ENCODE results near the gene NLRP5. TPM values are rescaled to one million over a fixed set of nuclear protein-coding genes. Genes with fewer than 3 reads are reported as not detected.

Gene NLRP5
- polyA plus RNA-seq, 1 of the 3 experiments (the other 2 are of a cell fraction): not detected

- H3K36me3 ChIP-seq (replicated peaks in 1 of 2; ENCODE audit: control insufficient read depth in 1 of 2, insufficient read depth in 2 of 2, low read length in 1 of 2): no peaks in the 10 kb centered on the region
- H4K20me1 ChIP-seq (ENCODE audit: insufficient read depth): no peaks in the 10 kb centered on the region
- H3K79me2 ChIP-seq (ENCODE audit: insufficient read depth): no peaks in the 10 kb centered on the region
- H3K9ac ChIP-seq: no peak overlapping the region
- H3F3A ChIP-seq (replicated peaks; ENCODE audit: insufficient read depth): no peaks in the 10 kb centered on the region
- H2AFZ ChIP-seq (ENCODE audit: low read depth): no peak overlapping the region
- DNase-seq: no peak
- peaks cover 14% of the 10 kb centered on the region; the same call in 1 of the 2 replicates for H3K27me3 ChIP-seq (ENCODE audit: insufficient read depth)
- H3K9me3 ChIP-seq: no peaks in the 10 kb centered on the region
- H3K27ac ChIP-seq (ENCODE audit: low read depth in 2 of 2, low read length in 1 of 2): no peak overlapping the region
- TF ChIP-seq TCF12 (IDR thresholded peaks at IDR 0.05) (no peak), MEF2A (IDR thresholded peaks at IDR 0.05; ENCODE audit: borderline replicate concordance, low read depth) (no peak), FOXJ3 (CRISPR knock-in tag; IDR thresholded peaks at IDR 0.05) (no peak), USF1 (IDR thresholded peaks at IDR 0.05; ENCODE audit: borderline replicate concordance, low read depth) (no peak), RAD21 (IDR thresholded peaks at IDR 0.05; ENCODE audit: low read length) (no peak), JUND (IDR thresholded peaks at IDR 0.05) (no peak), USF2 (IDR thresholded peaks at IDR 0.05; ENCODE audit: borderline replicate concordance, low read depth, low read length) (no peak), PBX3 (IDR thresholded peaks at IDR 0.05) (no peak), EP300 (IDR thresholded peaks at IDR 0.05; ENCODE audit: borderline replicate concordance in 1 of 2, low read depth in 1 of 2, low read length in 1 of 2) (no peak), FOXM1 (IDR thresholded peaks at IDR 0.05; ENCODE audit: low read depth) (no peak), POLR2AphosphoS5 (IDR thresholded peaks at IDR 0.05; ENCODE audit: low read depth, low read length) (no peak), SMC3 (IDR thresholded peaks at IDR 0.05; ENCODE audit: low read depth, low read length) (no peak), CTCF (IDR thresholded peaks at IDR 0.05) (no peak), SIN3A (IDR thresholded peaks at IDR 0.05; ENCODE audit: borderline replicate concordance, low read depth, low read length) (no peak), MAX (IDR thresholded peaks at IDR 0.05; ENCODE audit: low read depth) (no peak), ELF1 (IDR thresholded peaks at IDR 0.05) (no peak), IRF3 (IDR thresholded peaks at IDR 0.05; ENCODE audit: low read depth, low read length) (no peak), EZH2phosphoT487 (IDR thresholded peaks at IDR 0.05; ENCODE audit: borderline replicate concordance, low read depth) (no peak), REST (IDR thresholded peaks at IDR 0.05; ENCODE audit: low read depth, low read length) (no peak), GATA2 (CRISPR knock-in tag; IDR thresholded peaks at IDR 0.05) (no peak)
- no peaks in the 10 kb centered on the region for H3K9me2 ChIP-seq
- ChIA-PET POLR2A (no interaction called here), CTCF (no interaction called here)
- no peaks in the 10 kb centered on the region for H3K4me1 ChIP-seq (ENCODE audit: control insufficient read depth in 1 of 2, insufficient read depth in 2 of 2, low read depth in 1 of 2, low read length in 1 of 2)
- H3K4me2 ChIP-seq: no peak overlapping the region
- no peak overlapping the region for H3K4me3 ChIP-seq (ENCODE audit: low read depth in 2 of 2, low read length in 1 of 2)
- 21% methylated on average over 15 of the region's 15 CpGs for WGBS (ENCODE audit: low lambda C conversion rate)
Observed at GRCh38 chr19:56026769-56027168, 40.2 kb downstream of the NLRP5 start.
